AG10803 (cell line): Measurements from ENCODE around the gene MRGPRD.

Experiments used
- DNase-seq: peaks from one replicate; pipeline ENCODE4 v3.0.0; 2010; ENCODE audit warnings: low read depth
- H3K4me3 ChIP-seq: 2 replicates; pipeline ENCODE4 v1.5.1; 2011; ENCODE audit warnings: mild to moderate bottlenecking, low read length, control low read depth
- CTCF ChIP-seq: conservative IDR thresholded peaks from 2 replicates; pipeline ENCODE4 v1.5.1; 2011; ENCODE audit warnings: mild to moderate bottlenecking, low read length, control low read depth, inconsistent platforms

Gene MRGPRD

GRCh38 chr11:68936676-68937620, 43.8 kb downstream of the MRGPRD start:
- H3K4me3 ChIP-seq = no peak overlapping the region
- TF ChIP-seq CTCF = no peak
- DNase-seq = no peak

GRCh38 chr11:68936358-68936636, 44.5 kb downstream of the MRGPRD start:
- DNase-seq = no peak

GRCh38 chr11:68935516-68936357, 45.0 kb downstream of the MRGPRD start:
- H3K4me3 ChIP-seq = no peak overlapping the region
- no peak for DNase-seq
- no peak for TF ChIP-seq CTCF

More at GRCh38 chr11:68936358-68936636, 44.5 kb downstream of the MRGPRD start:
- TF ChIP-seq CTCF = no peak
- H3K4me3 ChIP-seq = no peak overlapping the region

- TF ChIP-seq CTCF = no peak
- no peak for DNase-seq
- H3K4me3 ChIP-seq = no peak overlapping the region
These were observed 45.7 kb downstream of the MRGPRD start for GRCh38 chr11:68935066-68935465.

- TF ChIP-seq CTCF = no peak
- H3K4me3 ChIP-seq = no peak overlapping the region
- DNase-seq = no peak
These were observed 46.1 kb downstream of the MRGPRD start for GRCh38 chr11:68934666-68935065.

GRCh38 chr11:68934321-68934645, 46.5 kb downstream of the MRGPRD start:
- TF ChIP-seq CTCF = no peak
- H3K4me3 ChIP-seq = no peak overlapping the region
- DNase-seq = no peak
